Lower lobe of right lung (tissue), 2 donors: ENCODE data around the gene KCNQ5. TPM values are rescaled to one million over a fixed set of nuclear protein-coding genes. Genes with fewer than 3 reads are reported as not detected.
A peak's percentile ranks its signal among the peaks of the same experiment; 100 is the strongest.
"Not testable (repeated sequence)": the region's sequence is repeated elsewhere in the genome, so short reads cannot be mapped to it uniquely, and the experiment has no call there.

Experiments used
- ATAC-seq, 2 donors: fragments of 200-7000 bp; cut with Tn5 transposase; one replicate each; pipeline ENCODE4 v1.9.1; 2020 to 2022; ENCODE audit warnings: mild to moderate bottlenecking in 2 of 2, moderate library complexity in 2 of 2
- DNase-seq: peaks from one replicate; pipeline ENCODE4 v3.0.0-alpha.2; 2020
- H3K27ac ChIP-seq: fragments of 200-600 bp; one replicate; pipeline ENCODE4 v1.8.0; 2022
- H3K27me3 ChIP-seq: fragments of 200-600 bp; one replicate; pipeline ENCODE4 v1.8.0; 2022; ENCODE audit warnings: low read depth
- H3K36me3 ChIP-seq: fragments of 200-600 bp; one replicate; pipeline ENCODE4 v1.8.0; 2022; ENCODE audit warnings: mild to moderate bottlenecking
- H3K4me1 ChIP-seq: fragments of 200-600 bp; one replicate; pipeline ENCODE4 v1.8.0; 2022
- H3K4me3 ChIP-seq: fragments of 200-600 bp; one replicate; pipeline ENCODE4 v1.8.0; 2022; ENCODE audit warnings: mild to moderate bottlenecking
- H3K9me3 ChIP-seq: fragments of 200-600 bp; one replicate; pipeline ENCODE4 v1.8.0; 2022
- CTCF ChIP-seq: fragments of 200-600 bp; IDR thresholded peaks from one replicate; pipeline ENCODE4 v1.8.0; 2022; ENCODE audit warnings: antibody characterized with exemption, mild to moderate bottlenecking
- intact Hi-C: fragments of 100-400 bp; cut with DNase I; formaldehyde crosslinking; loops from one replicate; pipeline ENCODE4 v1.11.0; 2022
- total RNA-seq: library from RNA; stranded (reverse); fragmentation: NEBNext Ultra II Directional; extraction: Animal tissue kit (Norgen Biotek cat#: 25700); gene quantifications from one replicate; pipeline ENCODE4 v1.2.1, GENCODE V29; 2021
- donor health status: DM: no; HTN: yes; CAD: no; lungs with severe emphysema.

KCNQ5 gene
- total RNA-seq, 1 donor from 2014 or later = 0.35 TPM

- ATAC-seq = no peak
- Histone ChIP-seq H3K4me3 (no peak overlapping the region), H3K27me3 (no peaks in the 10 kb centered on the region), H3K4me1 (no peaks in the 10 kb centered on the region), H3K9me3 (no peaks in the 10 kb centered on the region), H3K36me3 (no peaks in the 10 kb centered on the region), H3K27ac (no peak overlapping the region)
- no peak for TF ChIP-seq CTCF
- no peak for DNase-seq
- intact Hi-C loops = no loop called here
Observed at GRCh38 chr6:72890671-72891070, 268.8 kb downstream of the KCNQ5 start.

GRCh38 chr6:72892901-72893300, 271.0 kb downstream of the KCNQ5 start:
- intact Hi-C loops = no loop called here
- Histone ChIP-seq H3K27me3 (no peaks in the 10 kb centered on the region), H3K36me3 (no peaks in the 10 kb centered on the region), H3K9me3 (no peaks in the 10 kb centered on the region), H3K4me1 (no peaks in the 10 kb centered on the region), H3K4me3 (no peak overlapping the region), H3K27ac (no peak overlapping the region)
- DNase-seq (no peak), ATAC-seq (no peak)
- no peak for TF ChIP-seq CTCF

- no peak for DNase-seq
- H3K27me3 ChIP-seq = no peaks in the 10 kb centered on the region
- H3K27ac ChIP-seq = no peak overlapping the region
- TF ChIP-seq CTCF = no peak
- H3K4me3 ChIP-seq = no peak overlapping the region
- H3K36me3 ChIP-seq = no peaks in the 10 kb centered on the region
- intact Hi-C loops = no loop called here
- peak; percentile 52 to 72 for ATAC-seq
- no peaks in the 10 kb centered on the region for H3K4me1 ChIP-seq
- peaks cover 5% of the 10 kb centered on the region for H3K9me3 ChIP-seq
Observed at GRCh38 chr6:72894091-72894490, 272.2 kb downstream of the KCNQ5 start.

- DNase-seq, H3K9me3 ChIP-seq, H3K27me3 ChIP-seq, H3K4me3 ChIP-seq, H3K36me3 ChIP-seq, H3K27ac ChIP-seq, intact Hi-C loops, H3K4me1 ChIP-seq, ATAC-seq: not testable (repeated sequence)
Observed at GRCh38 chr6:72898313-72898712, 276.4 kb downstream of the KCNQ5 start.

GRCh38 chr6:72905705-72906478, 284.0 kb downstream of the KCNQ5 start:
- Histone ChIP-seq H3K27ac (no peak overlapping the region), H3K36me3 (no peaks in the 10 kb centered on the region), H3K4me3 (no peak overlapping the region), H3K4me1 (no peaks in the 10 kb centered on the region), H3K9me3 (no peaks in the 10 kb centered on the region), H3K27me3 (no peaks in the 10 kb centered on the region)
- ATAC-seq (no peak), DNase-seq (no peak)
- no peak for TF ChIP-seq CTCF
- intact Hi-C loops = no loop called here

GRCh38 chr6:72911463-72912155, 289.7 kb downstream of the KCNQ5 start:
- intact Hi-C loops = no loop called here
- ATAC-seq (no peak), DNase-seq (no peak)
- Histone ChIP-seq H3K9me3 (no peaks in the 10 kb centered on the region), H3K36me3 (no peaks in the 10 kb centered on the region), H3K4me1 (no peaks in the 10 kb centered on the region), H3K27me3 (no peaks in the 10 kb centered on the region), H3K27ac (no peak overlapping the region), H3K4me3 (no peak overlapping the region)
- no peak for TF ChIP-seq CTCF
